H9 (cell line): ENCODE data around the gene ACOX3. TPM values are rescaled to one million over a fixed set of nuclear protein-coding genes. Genes with fewer than 3 reads are reported as not detected.

Experiments
- DNase-seq: peaks from one replicate; pipeline ENCODE4 v3.0.0-alpha.2; 2017
- H2AFZ ChIP-seq: one replicate; pipeline ENCODE4 v1.6.1; 2013; ENCODE audit warnings: mild to moderate bottlenecking, low read length, control low read depth, moderate library complexity
- H2AK5ac ChIP-seq: 2 replicates; pipeline ENCODE4 v1.6.1; 2013; ENCODE audit warnings: low read length, control low read depth, mixed read lengths; ENCODE audit not compliant: insufficient read length
- H2BK120ac ChIP-seq: one replicate; pipeline ENCODE4 v1.6.1; 2013; ENCODE audit warnings: low read depth, mild to moderate bottlenecking, low read length, control low read depth, inconsistent platforms; ENCODE audit not compliant: poor library complexity, severe bottlenecking
- H2BK12ac ChIP-seq: 2 replicates; pipeline ENCODE4 v1.6.1; 2013; ENCODE audit warnings: low read length, control low read depth, mixed read lengths, low read depth; ENCODE audit not compliant: insufficient read length
- H2BK15ac ChIP-seq: 2 replicates; pipeline ENCODE4 v1.6.1; 2013; ENCODE audit warnings: low read depth, low read length, control low read depth
- H2BK20ac ChIP-seq: one replicate; pipeline ENCODE4 v1.6.1; 2013; ENCODE audit warnings: low read depth, mild to moderate bottlenecking, low read length, control low read depth, inconsistent platforms; ENCODE audit not compliant: poor library complexity, severe bottlenecking
- H2BK5ac ChIP-seq: 2 replicates; pipeline ENCODE4 v1.6.1; 2013; ENCODE audit warnings: low read length, control low read depth, mixed read lengths; ENCODE audit not compliant: insufficient read length
- H3K14ac ChIP-seq: 2 replicates; pipeline ENCODE4 v1.6.1; 2013; ENCODE audit warnings: low read length, control low read depth; ENCODE audit not compliant: insufficient read depth
- H3K18ac ChIP-seq: 2 replicates; pipeline ENCODE4 v1.6.1; 2013; ENCODE audit warnings: low read depth, mild to moderate bottlenecking, mixed read lengths, low read length, control low read depth; ENCODE audit not compliant: insufficient read length
- H3K23ac ChIP-seq: 2 replicates; pipeline ENCODE4 v1.6.1; 2013; ENCODE audit warnings: low read length, control low read depth, mixed read lengths, low read depth; ENCODE audit not compliant: insufficient read length
- H3K23me2 ChIP-seq: 2 replicates; pipeline ENCODE4 v1.6.1; 2013; ENCODE audit warnings: low read depth, mild to moderate bottlenecking, mixed read lengths, low read length, control low read depth; ENCODE audit not compliant: insufficient read length, poor library complexity, severe bottlenecking
- H3K27ac ChIP-seq: 2 replicates; pipeline ENCODE4 v1.5.1; 2013; ENCODE audit warnings: low read length, control low read depth, mixed read lengths, low read depth; ENCODE audit not compliant: insufficient read length
- H3K27me3 ChIP-seq: 2 replicates; pipeline ENCODE4 v1.6.1; 2013; ENCODE audit warnings: low read length, control low read depth, inconsistent platforms; ENCODE audit not compliant: insufficient read depth
- H3K4ac ChIP-seq: 2 replicates; pipeline ENCODE4 v1.6.1; 2013; ENCODE audit warnings: low read depth, mild to moderate bottlenecking, control low read depth, inconsistent platforms, low read length, moderate library complexity
- H3K4me1 ChIP-seq: 2 replicates; pipeline ENCODE4 v1.6.1; 2013; ENCODE audit warnings: low read length, control low read depth, inconsistent platforms; ENCODE audit not compliant: insufficient read depth
- H3K4me2 ChIP-seq: 2 replicates; pipeline ENCODE4 v1.6.1; 2013; ENCODE audit warnings: low read length, control low read depth, mixed read lengths; ENCODE audit not compliant: insufficient read length, insufficient read depth
- H3K56ac ChIP-seq: 2 replicates; pipeline ENCODE4 v1.6.1; 2013; ENCODE audit warnings: low read depth, mild to moderate bottlenecking, mixed read lengths, low read length, control low read depth; ENCODE audit not compliant: insufficient read length
- H3K79me1 ChIP-seq: 2 replicates; pipeline ENCODE4 v1.6.1; 2013; ENCODE audit warnings: low read depth, mild to moderate bottlenecking, moderate library complexity, low read length, control low read depth, inconsistent platforms; ENCODE audit not compliant: insufficient read depth, poor library complexity, severe bottlenecking
- H3K79me2 ChIP-seq: 2 replicates; pipeline ENCODE4 v1.6.1; 2013; ENCODE audit warnings: low read length, control low read depth, inconsistent platforms; ENCODE audit not compliant: insufficient read depth
- H3K9ac ChIP-seq: 2 replicates; pipeline ENCODE4 v1.6.1; 2013; ENCODE audit warnings: low read length, control low read depth, mixed read lengths; ENCODE audit not compliant: insufficient read length; ENCODE audit errors: extremely low read depth
- H3K9me3 ChIP-seq: one replicate; pipeline ENCODE4 v1.6.1; 2013; ENCODE audit warnings: low read depth, low read length, inconsistent platforms; ENCODE audit not compliant: control insufficient read depth
- H3T11ph ChIP-seq: one replicate; pipeline ENCODE4 v1.6.1; 2013; ENCODE audit warnings: mild to moderate bottlenecking, low read length, control low read depth, inconsistent platforms
- H4K20me1 ChIP-seq: one replicate; pipeline ENCODE4 v1.6.1; 2013; ENCODE audit not compliant: control insufficient read depth, insufficient read length, insufficient read depth
- H4K5ac ChIP-seq: 2 replicates; pipeline ENCODE4 v1.6.1; 2013; ENCODE audit warnings: low read depth, mild to moderate bottlenecking, mixed read lengths, low read length, control low read depth; ENCODE audit not compliant: insufficient read length
- H4K8ac ChIP-seq: replicated peaks from 2 replicates; pipeline ENCODE4 v1.6.1; 2013; ENCODE audit warnings: low read length, control low read depth, mixed read lengths, low read depth; ENCODE audit not compliant: insufficient read length
- H4K91ac ChIP-seq: 2 replicates; pipeline ENCODE4 v1.6.1; 2013; ENCODE audit warnings: low read depth, mild to moderate bottlenecking, moderate library complexity, mixed read lengths, low read length, control low read depth; ENCODE audit not compliant: insufficient read length
- H3K27ac Mint-ChIP-seq, 3 experiments: 2 replicates in 2 of 3; 3 replicates in 1 of 3; pipeline ENCODE4 v1.8.0; 2020 to 2021; ENCODE audit warnings: mixed read lengths in 3 of 3, mild to moderate bottlenecking in 1 of 3, moderate library complexity in 1 of 3
- H3K27me3 Mint-ChIP-seq: 2 replicates; pipeline ENCODE4 v1.8.0; 2021; ENCODE audit warnings: low read depth, mild to moderate bottlenecking, moderate library complexity, mixed read lengths
- H3K36me3 Mint-ChIP-seq, 3 experiments: 2 replicates in 2 of 3; 3 replicates in 1 of 3; pipeline ENCODE4 v1.8.0; 2020 to 2021; ENCODE audit warnings: low read depth in 3 of 3, mixed read lengths in 3 of 3; ENCODE audit not compliant: insufficient read depth in 1 of 3
- H3K4me1 Mint-ChIP-seq, 2 experiments: 2 replicates each; pipeline ENCODE4 v1.8.0; 2020; ENCODE audit warnings: mixed read lengths in 2 of 2
- H3K4me3 Mint-ChIP-seq, 2 experiments: 2 replicates in 1 of 2; 3 replicates in 1 of 2; pipeline ENCODE4 v1.8.0; 2020 to 2021; ENCODE audit warnings: mild to moderate bottlenecking in 2 of 2, mixed read lengths in 2 of 2, moderate library complexity in 1 of 2
- H3K9me3 Mint-ChIP-seq, 2 experiments: 2 replicates in 1 of 2; 3 replicates in 1 of 2; pipeline ENCODE4 v1.8.0; 2020; ENCODE audit warnings: mild to moderate bottlenecking in 2 of 2, mixed read lengths in 2 of 2, moderate library complexity in 1 of 2
- WGBS: extraction: QIAGEN DNeasy Blood & Tissue Kit; methylation state at CpG from one replicate; pipeline ENCODE4 v1.1.7; 2013; ENCODE audit warnings: missing lambda C conversion rate, low lambda C conversion rate, mixed read lengths; ENCODE audit not compliant: insufficient read length; ENCODE audit errors: extremely low coverage; 5-methylcytosine and 5-hydroxymethylcytosine counted together
- total RNA-seq: library from RNA; stranded (reverse); gene quantifications from 2 replicates; pipeline ENCODE4 v1.2.1, GENCODE V29; 2021
- TF ChIP-seq, protein P1 (sequence below): fragments of 200-600 bp; sonication (generic); conservative IDR thresholded peaks from 3 replicates; pipeline ENCODE4 v1.8.0; 2021; ENCODE audit warnings: antibody characterized with exemption, mild to moderate bottlenecking

Gene ACOX3
- total RNA-seq, 1 experiment from 2014 or later: 13.8 TPM

GRCh38 chr4:8465615-8466611 lies 25.4 kb upstream of the ACOX3 start:
- Histone ChIP-seq H3K4me2 (no peak overlapping the region), H4K5ac (no peak overlapping the region), H2BK120ac (no peak overlapping the region), H3K27me3 (no peaks in the 10 kb centered on the region), H4K20me1 (no peaks in the 10 kb centered on the region), H3K23ac (no peak overlapping the region), H4K91ac (no peak overlapping the region), H2BK5ac (no peak overlapping the region), H3K9ac (no peak overlapping the region), H3K79me1 (no peaks in the 10 kb centered on the region), H3K14ac (no peak overlapping the region), H2BK12ac (no peak overlapping the region), H2BK20ac (no peak overlapping the region), H3K79me2 (no peaks in the 10 kb centered on the region), H3K4me1 (no peaks in the 10 kb centered on the region), H3K9me3 (no peaks in the 10 kb centered on the region), H2BK15ac (no peak overlapping the region), H3K4ac (no peak overlapping the region), H3K27ac (no peak overlapping the region), H2AK5ac (no peak overlapping the region), H3K18ac (no peak overlapping the region), H3T11ph (no peak overlapping the region), H3K56ac (no peak overlapping the region), H3K23me2 (no peaks in the 10 kb centered on the region), H2AFZ (no peak overlapping the region), H4K8ac (no peak overlapping the region)
- TF ChIP-seq, protein P1, sequence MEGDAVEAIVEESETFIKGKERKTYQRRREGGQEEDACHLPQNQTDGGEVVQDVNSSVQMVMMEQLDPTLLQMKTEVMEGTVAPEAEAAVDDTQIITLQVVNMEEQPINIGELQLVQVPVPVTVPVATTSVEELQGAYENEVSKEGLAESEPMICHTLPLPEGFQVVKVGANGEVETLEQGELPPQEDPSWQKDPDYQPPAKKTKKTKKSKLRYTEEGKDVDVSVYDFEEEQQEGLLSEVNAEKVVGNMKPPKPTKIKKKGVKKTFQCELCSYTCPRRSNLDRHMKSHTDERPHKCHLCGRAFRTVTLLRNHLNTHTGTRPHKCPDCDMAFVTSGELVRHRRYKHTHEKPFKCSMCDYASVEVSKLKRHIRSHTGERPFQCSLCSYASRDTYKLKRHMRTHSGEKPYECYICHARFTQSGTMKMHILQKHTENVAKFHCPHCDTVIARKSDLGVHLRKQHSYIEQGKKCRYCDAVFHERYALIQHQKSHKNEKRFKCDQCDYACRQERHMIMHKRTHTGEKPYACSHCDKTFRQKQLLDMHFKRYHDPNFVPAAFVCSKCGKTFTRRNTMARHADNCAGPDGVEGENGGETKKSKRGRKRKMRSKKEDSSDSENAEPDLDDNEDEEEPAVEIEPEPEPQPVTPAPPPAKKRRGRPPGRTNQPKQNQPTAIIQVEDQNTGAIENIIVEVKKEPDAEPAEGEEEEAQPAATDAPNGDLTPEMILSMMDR: no peak
- Mint-ChIP-seq H3K36me3 (peaks cover 13 to 61% (median 45%) of the 10 kb centered on the region in 3 experiments; a peak in 6 of 7 replicates), H3K27ac (no peak overlapping the region), H3K27me3 (no peaks in the 10 kb centered on the region), H3K4me3 (no peak overlapping the region), H3K4me1 (peaks cover 12 to 17% of the 10 kb centered on the region in 2 experiments), H3K9me3 (no peaks in the 10 kb centered on the region)
- no peak for DNase-seq
- WGBS: no CpG with 5 or more reads among the region's 31 CpGs
